H9 (cell line): Measurements from ENCODE around the gene BEX3. TPM values are rescaled to one million over a fixed set of nuclear protein-coding genes. Genes with fewer than 3 reads are reported as not detected.

Source experiments
- DNase-seq: peaks from one replicate; pipeline ENCODE4 v3.0.0-alpha.2; 2017
- H2AFZ ChIP-seq: one replicate; pipeline ENCODE4 v1.6.1; 2013; ENCODE audit warnings: mild to moderate bottlenecking, low read length, control low read depth, moderate library complexity
- H2AK5ac ChIP-seq: 2 replicates; pipeline ENCODE4 v1.6.1; 2013; ENCODE audit warnings: low read length, control low read depth, mixed read lengths; ENCODE audit not compliant: insufficient read length
- H2BK120ac ChIP-seq: one replicate; pipeline ENCODE4 v1.6.1; 2013; ENCODE audit warnings: low read depth, mild to moderate bottlenecking, low read length, control low read depth, inconsistent platforms; ENCODE audit not compliant: poor library complexity, severe bottlenecking
- H2BK12ac ChIP-seq: 2 replicates; pipeline ENCODE4 v1.6.1; 2013; ENCODE audit warnings: low read length, control low read depth, mixed read lengths, low read depth; ENCODE audit not compliant: insufficient read length
- H2BK15ac ChIP-seq: 2 replicates; pipeline ENCODE4 v1.6.1; 2013; ENCODE audit warnings: low read depth, low read length, control low read depth
- H2BK20ac ChIP-seq: one replicate; pipeline ENCODE4 v1.6.1; 2013; ENCODE audit warnings: low read depth, mild to moderate bottlenecking, low read length, control low read depth, inconsistent platforms; ENCODE audit not compliant: poor library complexity, severe bottlenecking
- H2BK5ac ChIP-seq: 2 replicates; pipeline ENCODE4 v1.6.1; 2013; ENCODE audit warnings: low read length, control low read depth, mixed read lengths; ENCODE audit not compliant: insufficient read length
- H3K14ac ChIP-seq: 2 replicates; pipeline ENCODE4 v1.6.1; 2013; ENCODE audit warnings: low read length, control low read depth; ENCODE audit not compliant: insufficient read depth
- H3K18ac ChIP-seq: 2 replicates; pipeline ENCODE4 v1.6.1; 2013; ENCODE audit warnings: low read depth, mild to moderate bottlenecking, mixed read lengths, low read length, control low read depth; ENCODE audit not compliant: insufficient read length
- H3K23ac ChIP-seq: 2 replicates; pipeline ENCODE4 v1.6.1; 2013; ENCODE audit warnings: low read length, control low read depth, mixed read lengths, low read depth; ENCODE audit not compliant: insufficient read length
- H3K23me2 ChIP-seq: 2 replicates; pipeline ENCODE4 v1.6.1; 2013; ENCODE audit warnings: low read depth, mild to moderate bottlenecking, mixed read lengths, low read length, control low read depth; ENCODE audit not compliant: insufficient read length, poor library complexity, severe bottlenecking
- H3K27ac ChIP-seq: 2 replicates; pipeline ENCODE4 v1.5.1; 2013; ENCODE audit warnings: low read length, control low read depth, mixed read lengths, low read depth; ENCODE audit not compliant: insufficient read length
- H3K27me3 ChIP-seq: 2 replicates; pipeline ENCODE4 v1.6.1; 2013; ENCODE audit warnings: low read length, control low read depth, inconsistent platforms; ENCODE audit not compliant: insufficient read depth
- H3K4ac ChIP-seq: 2 replicates; pipeline ENCODE4 v1.6.1; 2013; ENCODE audit warnings: low read depth, mild to moderate bottlenecking, control low read depth, inconsistent platforms, low read length, moderate library complexity
- H3K4me1 ChIP-seq: 2 replicates; pipeline ENCODE4 v1.6.1; 2013; ENCODE audit warnings: low read length, control low read depth, inconsistent platforms; ENCODE audit not compliant: insufficient read depth
- H3K4me2 ChIP-seq: 2 replicates; pipeline ENCODE4 v1.6.1; 2013; ENCODE audit warnings: low read length, control low read depth, mixed read lengths; ENCODE audit not compliant: insufficient read length, insufficient read depth
- H3K56ac ChIP-seq: 2 replicates; pipeline ENCODE4 v1.6.1; 2013; ENCODE audit warnings: low read depth, mild to moderate bottlenecking, mixed read lengths, low read length, control low read depth; ENCODE audit not compliant: insufficient read length
- H3K79me1 ChIP-seq: 2 replicates; pipeline ENCODE4 v1.6.1; 2013; ENCODE audit warnings: low read depth, mild to moderate bottlenecking, moderate library complexity, low read length, control low read depth, inconsistent platforms; ENCODE audit not compliant: insufficient read depth, poor library complexity, severe bottlenecking
- H3K79me2 ChIP-seq: 2 replicates; pipeline ENCODE4 v1.6.1; 2013; ENCODE audit warnings: low read length, control low read depth, inconsistent platforms; ENCODE audit not compliant: insufficient read depth
- H3K9ac ChIP-seq: 2 replicates; pipeline ENCODE4 v1.6.1; 2013; ENCODE audit warnings: low read length, control low read depth, mixed read lengths; ENCODE audit not compliant: insufficient read length; ENCODE audit errors: extremely low read depth
- H3K9me3 ChIP-seq: one replicate; pipeline ENCODE4 v1.6.1; 2013; ENCODE audit warnings: low read depth, low read length, inconsistent platforms; ENCODE audit not compliant: control insufficient read depth
- H3T11ph ChIP-seq: one replicate; pipeline ENCODE4 v1.6.1; 2013; ENCODE audit warnings: mild to moderate bottlenecking, low read length, control low read depth, inconsistent platforms
- H4K20me1 ChIP-seq: one replicate; pipeline ENCODE4 v1.6.1; 2013; ENCODE audit not compliant: control insufficient read depth, insufficient read length, insufficient read depth
- H4K5ac ChIP-seq: 2 replicates; pipeline ENCODE4 v1.6.1; 2013; ENCODE audit warnings: low read depth, mild to moderate bottlenecking, mixed read lengths, low read length, control low read depth; ENCODE audit not compliant: insufficient read length
- H4K8ac ChIP-seq: replicated peaks from 2 replicates; pipeline ENCODE4 v1.6.1; 2013; ENCODE audit warnings: low read length, control low read depth, mixed read lengths, low read depth; ENCODE audit not compliant: insufficient read length
- H4K91ac ChIP-seq: 2 replicates; pipeline ENCODE4 v1.6.1; 2013; ENCODE audit warnings: low read depth, mild to moderate bottlenecking, moderate library complexity, mixed read lengths, low read length, control low read depth; ENCODE audit not compliant: insufficient read length
- H3K27ac Mint-ChIP-seq, 3 experiments: 2 replicates in 2 of 3; 3 replicates in 1 of 3; pipeline ENCODE4 v1.8.0; 2020 to 2021; ENCODE audit warnings: mixed read lengths in 3 of 3, mild to moderate bottlenecking in 1 of 3, moderate library complexity in 1 of 3
- H3K27me3 Mint-ChIP-seq: 2 replicates; pipeline ENCODE4 v1.8.0; 2021; ENCODE audit warnings: low read depth, mild to moderate bottlenecking, moderate library complexity, mixed read lengths
- H3K36me3 Mint-ChIP-seq, 3 experiments: 2 replicates in 2 of 3; 3 replicates in 1 of 3; pipeline ENCODE4 v1.8.0; 2020 to 2021; ENCODE audit warnings: low read depth in 3 of 3, mixed read lengths in 3 of 3; ENCODE audit not compliant: insufficient read depth in 1 of 3
- H3K4me1 Mint-ChIP-seq, 2 experiments: 2 replicates each; pipeline ENCODE4 v1.8.0; 2020; ENCODE audit warnings: mixed read lengths in 2 of 2
- H3K4me3 Mint-ChIP-seq, 2 experiments: 2 replicates in 1 of 2; 3 replicates in 1 of 2; pipeline ENCODE4 v1.8.0; 2020 to 2021; ENCODE audit warnings: mild to moderate bottlenecking in 2 of 2, mixed read lengths in 2 of 2, moderate library complexity in 1 of 2
- H3K9me3 Mint-ChIP-seq, 2 experiments: 2 replicates in 1 of 2; 3 replicates in 1 of 2; pipeline ENCODE4 v1.8.0; 2020; ENCODE audit warnings: mild to moderate bottlenecking in 2 of 2, mixed read lengths in 2 of 2, moderate library complexity in 1 of 2
- WGBS: extraction: QIAGEN DNeasy Blood & Tissue Kit; methylation state at CpG from one replicate; pipeline ENCODE4 v1.1.7; 2013; ENCODE audit warnings: missing lambda C conversion rate, low lambda C conversion rate, mixed read lengths; ENCODE audit not compliant: insufficient read length; ENCODE audit errors: extremely low coverage; 5-methylcytosine and 5-hydroxymethylcytosine counted together
- total RNA-seq: library from RNA; stranded (reverse); gene quantifications from 2 replicates; pipeline ENCODE4 v1.2.1, GENCODE V29; 2021
- TF ChIP-seq, protein P1 (sequence below): fragments of 200-600 bp; sonication (generic); conservative IDR thresholded peaks from 3 replicates; pipeline ENCODE4 v1.8.0; 2021; ENCODE audit warnings: antibody characterized with exemption, mild to moderate bottlenecking

BEX3 gene
- total RNA-seq, 1 experiment from 2014 or later, result 305 TPM

- H3K23me2 ChIP-seq, result peaks cover 3% of the 10 kb centered on the region
- H2BK120ac ChIP-seq, result no peak overlapping the region
- peaks cover 5 to 44% of the 10 kb centered on the region in 2 experiments; a peak in 4 of 5 replicates for H3K9me3 Mint-ChIP-seq
These were observed 3.5 kb upstream of the BEX3 start for GRCh38 chrX:103372886-103373285.

More at GRCh38 chrX:103372886-103373285, 3.5 kb upstream of the BEX3 start:
- no peak overlapping the region for H3K27ac ChIP-seq
- no CpG with 5 or more reads among the region's 2 CpGs for WGBS
- H3K9me3 ChIP-seq, result no peaks in the 10 kb centered on the region
- H3K56ac ChIP-seq, result no peak overlapping the region
- H3K36me3 Mint-ChIP-seq, result peaks cover 6 to 8% (median 8%) of the 10 kb centered on the region in 3 experiments
- no peak overlapping the region for H2BK15ac ChIP-seq
- H3K79me1 ChIP-seq, result no peaks in the 10 kb centered on the region
- no peak overlapping the region for H2BK5ac ChIP-seq
- no peaks in the 10 kb centered on the region for H4K20me1 ChIP-seq
- H2BK12ac ChIP-seq, result no peak overlapping the region
- H2AK5ac ChIP-seq, result no peak overlapping the region
- no peak for DNase-seq
- H3T11ph ChIP-seq, result no peak overlapping the region
- no peak overlapping the region for H3K4ac ChIP-seq
- H3K27ac Mint-ChIP-seq, result no peak overlapping the region
- H2AFZ ChIP-seq, result no peak overlapping the region
- H3K4me1 ChIP-seq, result no peaks in the 10 kb centered on the region
- H4K5ac ChIP-seq, result no peak overlapping the region
- no peaks in the 10 kb centered on the region for H3K27me3 ChIP-seq
- no peak overlapping the region for H2BK20ac ChIP-seq
- no peak overlapping the region for H3K18ac ChIP-seq
- H3K79me2 ChIP-seq, result peaks cover 2% of the 10 kb centered on the region; the same call in 1 of the 2 replicates
- H4K8ac ChIP-seq, result no peak overlapping the region
- no peak overlapping the region for H3K9ac ChIP-seq
- H3K4me2 ChIP-seq, result no peak overlapping the region
- TF ChIP-seq, protein P1, sequence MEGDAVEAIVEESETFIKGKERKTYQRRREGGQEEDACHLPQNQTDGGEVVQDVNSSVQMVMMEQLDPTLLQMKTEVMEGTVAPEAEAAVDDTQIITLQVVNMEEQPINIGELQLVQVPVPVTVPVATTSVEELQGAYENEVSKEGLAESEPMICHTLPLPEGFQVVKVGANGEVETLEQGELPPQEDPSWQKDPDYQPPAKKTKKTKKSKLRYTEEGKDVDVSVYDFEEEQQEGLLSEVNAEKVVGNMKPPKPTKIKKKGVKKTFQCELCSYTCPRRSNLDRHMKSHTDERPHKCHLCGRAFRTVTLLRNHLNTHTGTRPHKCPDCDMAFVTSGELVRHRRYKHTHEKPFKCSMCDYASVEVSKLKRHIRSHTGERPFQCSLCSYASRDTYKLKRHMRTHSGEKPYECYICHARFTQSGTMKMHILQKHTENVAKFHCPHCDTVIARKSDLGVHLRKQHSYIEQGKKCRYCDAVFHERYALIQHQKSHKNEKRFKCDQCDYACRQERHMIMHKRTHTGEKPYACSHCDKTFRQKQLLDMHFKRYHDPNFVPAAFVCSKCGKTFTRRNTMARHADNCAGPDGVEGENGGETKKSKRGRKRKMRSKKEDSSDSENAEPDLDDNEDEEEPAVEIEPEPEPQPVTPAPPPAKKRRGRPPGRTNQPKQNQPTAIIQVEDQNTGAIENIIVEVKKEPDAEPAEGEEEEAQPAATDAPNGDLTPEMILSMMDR, result no peak
- H3K27me3 Mint-ChIP-seq, result no peaks in the 10 kb centered on the region
- H3K14ac ChIP-seq, result no peak overlapping the region
- no peak overlapping the region for H3K4me3 Mint-ChIP-seq
- H4K91ac ChIP-seq, result no peak overlapping the region
- peaks cover 10 to 13% of the 10 kb centered on the region in 2 experiments for H3K4me1 Mint-ChIP-seq
- H3K23ac ChIP-seq, result no peak overlapping the region
